NCI-H446 treated with DMSO at 0.1 percent for 48 hours (cell line): ENCODE data around the gene SCG5.

Source experiments
- DNase-seq: peaks from one replicate; lab custom pipeline; 2025; lab: John Stamatoyannopoulos, UW

SCG5 gene

DNA sequence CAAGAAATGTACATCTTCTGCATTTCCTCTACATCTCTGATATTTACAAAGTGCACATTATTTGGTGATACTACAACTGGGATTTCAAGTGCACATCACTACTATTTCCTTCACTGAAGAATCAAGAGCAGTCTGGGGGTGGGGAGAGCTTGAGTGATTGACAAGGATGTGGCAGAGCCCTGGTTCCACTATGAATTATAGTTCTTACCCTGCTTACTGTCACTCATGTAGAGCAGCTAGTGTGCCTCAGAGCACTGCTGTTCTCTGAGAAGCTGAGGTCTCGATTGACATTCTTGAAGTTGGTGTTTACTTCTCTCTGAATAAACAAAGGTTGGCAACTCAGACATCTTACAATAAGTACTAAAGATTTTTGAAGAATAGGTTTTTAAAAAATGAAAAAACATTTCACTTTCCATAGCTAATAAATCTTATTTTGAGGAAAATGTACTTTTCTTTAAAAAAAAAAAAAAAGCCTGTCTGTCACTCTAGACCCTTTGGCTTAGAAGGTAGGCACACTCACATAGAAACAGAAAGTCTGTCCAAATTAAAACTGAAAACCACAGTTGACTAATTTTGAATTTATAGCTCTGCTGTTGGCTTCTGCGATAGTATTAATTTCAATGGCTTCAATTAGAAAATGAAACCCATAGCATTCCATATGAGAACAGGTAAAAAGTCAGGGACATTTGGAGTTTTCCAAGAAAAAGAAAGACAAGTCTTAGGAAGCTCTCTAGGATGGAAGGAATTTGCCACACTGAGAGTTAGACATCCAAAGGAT, 81.8 kb downstream of the SCG5 start:
- no peak for DNase-seq

DNA sequence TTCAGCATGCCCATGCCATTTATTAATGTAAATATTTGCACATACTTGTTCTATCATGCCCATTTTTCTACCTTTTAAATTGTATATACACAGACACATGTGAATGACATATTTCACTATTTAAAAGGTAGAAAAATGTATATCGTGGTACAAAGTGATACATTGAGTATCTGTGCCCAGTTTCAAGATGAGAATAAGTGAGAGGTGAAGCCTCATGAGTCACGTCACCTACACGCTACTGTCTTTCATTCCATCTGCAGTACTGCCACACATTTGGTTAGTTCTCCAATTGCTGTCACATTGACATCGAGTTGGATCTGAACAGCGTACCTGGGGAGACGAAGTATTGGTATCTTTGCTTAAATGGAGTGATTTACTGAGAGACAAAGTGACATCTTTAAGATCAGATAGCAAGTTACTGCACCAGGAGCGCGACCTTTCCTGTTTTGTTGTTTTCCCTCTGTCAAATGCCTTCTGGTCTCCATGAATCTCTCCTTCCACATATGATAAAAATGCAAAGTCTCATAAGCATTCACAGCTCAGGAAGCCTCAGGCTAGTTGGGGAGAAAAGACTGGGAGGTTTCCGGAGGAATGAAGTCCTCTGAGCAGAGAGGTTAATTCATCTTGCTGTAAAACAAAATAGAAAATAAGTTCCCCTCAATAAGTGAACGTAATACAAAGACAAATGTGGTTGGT, 88.3 kb downstream of the SCG5 start:
- DNase-seq: no peak

DNA sequence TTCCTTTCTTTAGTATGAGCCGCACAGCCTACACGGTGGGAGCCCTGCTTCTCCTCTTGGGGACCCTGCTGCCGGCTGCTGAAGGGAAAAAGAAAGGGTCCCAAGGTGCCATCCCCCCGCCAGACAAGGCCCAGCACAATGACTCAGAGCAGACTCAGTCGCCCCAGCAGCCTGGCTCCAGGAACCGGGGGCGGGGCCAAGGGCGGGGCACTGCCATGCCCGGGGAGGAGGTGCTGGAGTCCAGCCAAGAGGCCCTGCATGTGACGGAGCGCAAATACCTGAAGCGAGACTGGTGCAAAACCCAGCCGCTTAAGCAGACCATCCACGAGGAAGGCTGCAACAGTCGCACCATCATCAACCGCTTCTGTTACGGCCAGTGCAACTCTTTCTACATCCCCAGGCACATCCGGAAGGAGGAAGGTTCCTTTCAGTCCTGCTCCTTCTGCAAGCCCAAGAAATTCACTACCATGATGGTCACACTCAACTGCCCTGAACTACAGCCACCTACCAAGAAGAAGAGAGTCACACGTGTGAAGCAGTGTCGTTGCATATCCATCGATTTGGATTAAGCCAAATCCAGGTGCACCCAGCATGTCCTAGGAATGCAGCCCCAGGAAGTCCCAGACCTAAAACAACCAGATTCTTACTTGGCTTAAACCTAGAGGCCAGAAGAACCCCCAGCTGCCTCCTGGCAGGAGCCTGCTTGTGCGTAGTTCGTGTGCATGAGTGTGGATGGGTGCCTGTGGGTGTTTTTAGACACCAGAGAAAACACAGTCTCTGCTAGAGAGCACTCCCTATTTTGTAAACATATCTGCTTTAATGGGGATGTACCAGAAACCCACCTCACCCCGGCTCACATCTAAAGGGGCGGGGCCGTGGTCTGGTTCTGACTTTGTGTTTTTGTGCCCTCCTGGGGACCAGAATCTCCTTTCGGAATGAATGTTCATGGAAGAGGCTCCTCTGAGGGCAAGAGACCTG, 89.5 kb downstream of the SCG5 start:
- DNase-seq: no peak

DNA sequence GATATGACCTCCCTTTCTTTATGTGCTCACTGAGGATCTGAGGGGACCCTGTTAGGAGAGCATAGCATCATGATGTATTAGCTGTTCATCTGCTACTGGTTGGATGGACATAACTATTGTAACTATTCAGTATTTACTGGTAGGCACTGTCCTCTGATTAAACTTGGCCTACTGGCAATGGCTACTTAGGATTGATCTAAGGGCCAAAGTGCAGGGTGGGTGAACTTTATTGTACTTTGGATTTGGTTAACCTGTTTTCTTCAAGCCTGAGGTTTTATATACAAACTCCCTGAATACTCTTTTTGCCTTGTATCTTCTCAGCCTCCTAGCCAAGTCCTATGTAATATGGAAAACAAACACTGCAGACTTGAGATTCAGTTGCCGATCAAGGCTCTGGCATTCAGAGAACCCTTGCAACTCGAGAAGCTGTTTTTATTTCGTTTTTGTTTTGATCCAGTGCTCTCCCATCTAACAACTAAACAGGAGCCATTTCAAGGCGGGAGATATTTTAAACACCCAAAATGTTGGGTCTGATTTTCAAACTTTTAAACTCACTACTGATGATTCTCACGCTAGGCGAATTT, 91.2 kb downstream of the SCG5 start:
- no peak for DNase-seq

DNA sequence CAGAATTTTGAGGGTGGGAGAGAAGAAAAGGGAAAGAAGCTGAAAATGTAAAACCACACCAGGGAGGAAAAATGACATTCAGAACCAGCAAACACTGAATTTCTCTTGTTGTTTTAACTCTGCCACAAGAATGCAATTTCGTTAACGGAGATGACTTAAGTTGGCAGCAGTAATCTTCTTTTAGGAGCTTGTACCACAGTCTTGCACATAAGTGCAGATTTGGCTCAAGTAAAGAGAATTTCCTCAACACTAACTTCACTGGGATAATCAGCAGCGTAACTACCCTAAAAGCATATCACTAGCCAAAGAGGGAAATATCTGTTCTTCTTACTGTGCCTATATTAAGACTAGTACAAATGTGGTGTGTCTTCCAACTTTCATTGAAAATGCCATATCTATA, 91.8 kb downstream of the SCG5 start:
- DNase-seq: no peak

DNA sequence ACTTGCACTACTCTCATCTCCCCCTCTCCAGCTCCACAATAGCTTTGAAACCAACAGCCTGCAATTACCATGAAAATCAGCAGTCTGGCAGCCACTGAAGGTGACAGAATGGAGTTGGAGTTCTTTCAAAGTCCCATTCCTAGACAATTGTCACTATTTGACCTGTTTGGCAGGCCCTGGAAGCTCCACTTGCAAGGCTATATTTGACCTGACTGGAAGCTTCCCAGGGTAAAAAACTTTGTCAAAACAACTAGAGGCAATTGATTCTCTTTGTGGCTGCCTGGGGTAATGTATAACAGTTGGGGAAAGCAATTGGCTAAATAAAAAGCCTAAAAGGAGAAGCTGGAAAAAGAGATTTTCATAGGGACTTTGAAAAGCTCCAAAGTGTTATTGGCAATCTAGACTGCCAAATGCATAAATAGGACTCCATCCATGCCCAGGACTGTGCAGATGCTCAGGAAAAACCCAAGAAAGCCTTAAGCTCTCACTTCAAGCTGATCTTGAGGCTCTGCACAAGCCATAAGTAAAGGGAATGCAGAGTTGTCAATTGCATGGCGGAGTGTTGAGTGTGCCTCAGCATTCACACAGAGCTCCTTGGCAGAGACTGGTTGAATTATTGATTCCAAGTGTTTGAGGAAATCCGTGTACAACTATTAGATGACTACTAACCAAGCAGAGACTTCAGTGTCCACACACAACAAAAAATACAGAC, 94.6 kb downstream of the SCG5 start:
- no peak for DNase-seq

DNA sequence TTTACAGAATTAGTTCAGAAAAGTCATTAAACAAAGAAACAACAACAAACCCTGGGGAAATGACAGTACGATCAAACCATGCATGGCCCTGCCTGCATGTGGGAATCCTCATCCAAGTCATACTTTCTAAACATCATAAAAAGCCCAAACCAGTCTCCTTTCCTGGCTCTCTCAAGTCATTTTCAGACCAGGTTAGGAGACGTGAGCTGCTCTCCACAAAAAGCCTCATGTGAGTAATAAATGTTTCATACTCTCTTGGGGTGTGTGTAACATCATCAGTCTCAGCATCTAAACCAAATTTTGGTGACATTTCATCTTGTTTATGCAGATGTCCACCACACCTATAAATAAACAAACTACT, 95.2 kb downstream of the SCG5 start:
- no peak for DNase-seq

DNA sequence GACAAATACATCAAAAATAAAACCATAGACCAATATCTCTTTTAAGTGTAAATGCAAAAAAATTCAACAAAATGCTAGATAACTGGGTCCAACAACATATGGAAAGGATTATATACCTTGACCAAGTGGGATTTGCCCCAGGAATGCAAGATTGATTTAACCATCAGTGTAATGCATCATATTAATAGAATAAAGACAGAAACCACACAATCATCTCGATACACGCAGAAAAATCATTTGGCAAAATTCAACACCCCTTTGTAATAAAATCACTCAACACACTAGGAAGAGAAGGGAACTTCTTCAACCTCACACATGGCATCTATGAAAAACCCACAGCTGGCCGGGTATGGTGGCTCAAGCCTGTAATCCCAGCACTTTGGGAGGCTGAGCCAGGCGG, 95.8 kb downstream of the SCG5 start:
- no peak for DNase-seq

DNA sequence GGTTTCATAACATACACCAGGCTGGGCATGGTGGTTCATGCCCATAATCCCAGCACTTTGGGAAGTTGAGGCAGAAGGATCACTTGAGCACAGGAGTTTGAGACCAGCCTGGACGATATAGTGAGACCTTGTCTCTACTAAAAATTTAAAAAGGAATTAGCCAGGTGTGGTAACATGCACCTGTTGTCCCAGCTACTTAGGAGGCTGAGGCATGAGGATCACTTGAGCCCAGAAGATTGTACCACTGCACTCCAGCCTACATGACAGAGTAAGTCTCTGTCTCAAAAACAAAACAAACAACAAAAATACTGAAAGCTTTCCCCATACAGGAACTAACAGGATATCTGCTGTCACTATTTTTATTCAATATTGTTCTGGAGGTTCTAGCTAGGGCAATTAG, 97.2 kb downstream of the SCG5 start:
- no peak for DNase-seq

DNA sequence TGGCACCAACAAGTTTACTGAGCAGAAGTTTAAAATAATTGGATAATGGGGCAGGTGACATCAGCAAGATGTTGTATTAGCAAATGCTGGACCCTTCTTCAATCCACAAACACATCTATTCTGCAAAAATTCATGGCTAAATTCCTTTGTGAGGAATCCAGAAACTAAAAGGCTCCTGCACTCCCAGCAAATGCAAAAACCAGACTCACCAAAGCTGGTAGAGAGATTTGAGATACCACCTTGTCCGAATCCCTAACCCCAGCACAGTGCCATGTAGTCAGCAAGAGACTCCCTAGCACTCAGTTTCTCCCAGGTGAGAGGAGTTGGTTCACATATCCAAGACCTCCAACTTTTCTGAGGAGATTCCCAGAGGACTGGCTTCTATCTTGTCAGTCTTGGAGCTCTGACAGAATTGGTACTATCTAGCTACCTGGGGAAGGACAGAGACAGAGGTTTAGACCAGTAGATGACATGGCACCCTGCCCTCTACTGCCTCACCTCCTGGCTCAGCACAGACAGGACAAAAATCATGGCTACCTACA, 98.1 kb downstream of the SCG5 start:
- DNase-seq: no peak

DNA sequence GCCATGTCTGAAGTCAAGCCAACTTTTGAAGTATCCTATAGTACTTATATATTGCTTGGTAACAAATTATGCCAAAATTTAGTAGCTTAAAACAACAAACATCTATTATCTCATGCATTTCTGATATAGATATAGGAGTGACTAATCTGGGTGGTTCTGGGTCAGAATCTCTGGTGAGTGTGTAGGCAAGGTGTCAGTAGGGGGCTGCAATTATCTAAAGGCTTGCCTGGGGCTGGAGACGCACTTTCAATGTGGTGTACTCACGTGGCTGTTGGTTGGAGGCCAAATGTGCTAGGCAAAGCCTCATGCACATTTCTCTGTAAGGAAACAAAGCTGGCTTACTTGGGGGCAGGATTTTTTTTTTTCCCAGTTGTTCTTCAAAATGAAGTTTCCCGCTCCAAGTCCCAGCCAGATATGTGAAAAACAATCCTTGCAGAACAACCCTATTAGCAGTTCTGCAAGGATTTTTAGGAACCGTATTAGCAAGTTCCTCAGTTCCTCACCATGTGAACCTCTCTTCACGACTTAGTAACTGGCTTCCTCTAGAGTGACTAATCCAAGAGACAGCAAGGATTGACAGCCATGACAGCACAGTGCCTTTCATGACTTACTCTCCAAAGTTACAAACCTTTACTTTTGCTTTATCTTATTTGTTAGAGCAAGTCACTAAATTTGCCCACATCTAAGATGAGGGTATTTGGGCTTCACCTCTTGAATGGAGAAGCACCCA, 102.1 kb downstream of the SCG5 start:
- DNase-seq: no peak

DNA sequence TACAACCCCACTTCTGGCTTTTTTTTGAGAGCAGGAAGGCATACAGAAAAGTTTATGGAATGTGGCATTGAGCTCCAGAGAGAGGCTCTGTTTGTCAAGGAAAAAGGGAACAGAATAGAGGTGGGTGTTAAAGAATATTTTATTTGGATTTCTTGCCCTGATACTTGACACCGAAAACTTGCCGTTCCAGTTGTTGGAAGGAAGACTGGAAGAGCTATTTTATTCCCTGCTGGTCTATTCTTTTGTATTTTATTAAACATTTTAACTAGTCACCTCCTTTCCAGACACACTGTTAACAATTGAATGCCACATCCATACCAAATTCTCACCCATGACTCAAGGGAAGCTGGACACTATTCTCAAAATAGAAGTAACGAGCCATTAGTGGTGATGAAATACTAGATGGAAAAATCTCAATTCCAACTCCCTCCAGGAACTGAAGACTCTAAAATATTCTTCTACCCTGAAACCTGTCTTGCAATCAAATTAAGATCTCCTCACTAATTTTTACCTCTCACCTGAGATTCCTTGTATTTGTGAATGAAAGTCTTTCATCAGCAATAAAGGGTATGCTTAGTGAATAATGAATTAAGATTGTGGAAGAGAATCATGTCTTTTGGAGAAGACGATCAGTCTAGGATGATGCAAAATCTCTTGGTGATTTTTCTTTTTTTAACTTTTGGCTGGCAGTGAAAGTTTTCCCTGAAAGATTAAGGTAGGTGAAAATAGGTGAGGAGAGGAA, 104.8 kb downstream of the SCG5 start:
- no peak for DNase-seq
